Esophagus squamous epithelium (tissue), 4 donors: ENCODE data around the gene PRKG1.

Experiments used
- POLR2A ChIP-seq, 4 donors: fragments of 450-650 bp; IDR thresholded peaks; one replicate each; pipeline ENCODE4 v1.6.1; 2017; ENCODE audit warnings: antibody characterized with exemption in 4 of 4, mild to moderate bottlenecking in 4 of 4, moderate library complexity in 3 of 4
- TF ChIP-seq, protein P1 (sequence below), 6 experiments: fragments of 450-650 bp in 4 of 6; fragments of 200-600 bp in 2 of 6; sonication (generic) in 2 of 6; IDR thresholded peaks; one replicate each; pipeline ENCODE4 v1.5.1; 2016 to 2019; ENCODE audit warnings: antibody characterized with exemption in 6 of 6, mild to moderate bottlenecking in 4 of 6, moderate library complexity in 4 of 6

DNA sequence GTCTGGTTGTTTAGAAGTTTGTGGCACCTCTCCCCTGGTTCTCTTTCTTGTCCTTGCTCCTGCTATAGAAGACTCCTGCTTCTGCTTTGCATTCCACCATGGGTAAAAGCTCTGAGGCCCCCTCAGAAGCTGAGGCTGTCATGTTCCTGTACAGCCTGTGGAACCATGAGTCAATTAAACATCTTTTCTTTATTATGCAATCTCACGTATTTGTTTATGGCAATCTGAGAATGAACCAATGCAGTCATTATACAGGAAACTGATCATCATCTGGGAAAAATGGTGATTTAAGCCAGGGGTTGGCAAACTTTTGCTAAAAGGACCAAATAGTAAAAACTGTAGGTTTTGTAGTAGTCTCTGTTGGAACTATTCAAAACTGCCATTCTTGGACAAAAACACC, 449.8 kb downstream of the PRKG1 start:
- TF ChIP-seq, protein P1, sequence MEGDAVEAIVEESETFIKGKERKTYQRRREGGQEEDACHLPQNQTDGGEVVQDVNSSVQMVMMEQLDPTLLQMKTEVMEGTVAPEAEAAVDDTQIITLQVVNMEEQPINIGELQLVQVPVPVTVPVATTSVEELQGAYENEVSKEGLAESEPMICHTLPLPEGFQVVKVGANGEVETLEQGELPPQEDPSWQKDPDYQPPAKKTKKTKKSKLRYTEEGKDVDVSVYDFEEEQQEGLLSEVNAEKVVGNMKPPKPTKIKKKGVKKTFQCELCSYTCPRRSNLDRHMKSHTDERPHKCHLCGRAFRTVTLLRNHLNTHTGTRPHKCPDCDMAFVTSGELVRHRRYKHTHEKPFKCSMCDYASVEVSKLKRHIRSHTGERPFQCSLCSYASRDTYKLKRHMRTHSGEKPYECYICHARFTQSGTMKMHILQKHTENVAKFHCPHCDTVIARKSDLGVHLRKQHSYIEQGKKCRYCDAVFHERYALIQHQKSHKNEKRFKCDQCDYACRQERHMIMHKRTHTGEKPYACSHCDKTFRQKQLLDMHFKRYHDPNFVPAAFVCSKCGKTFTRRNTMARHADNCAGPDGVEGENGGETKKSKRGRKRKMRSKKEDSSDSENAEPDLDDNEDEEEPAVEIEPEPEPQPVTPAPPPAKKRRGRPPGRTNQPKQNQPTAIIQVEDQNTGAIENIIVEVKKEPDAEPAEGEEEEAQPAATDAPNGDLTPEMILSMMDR (IDR thresholded peaks at IDR 0.05), result no peak
- TF ChIP-seq POLR2A (IDR thresholded peaks at IDR 0.05), result no peak
